Measurements from ENCODE around the gene LSM4.

- TF ChIP-seq CTCF (IDR thresholded peaks at IDR 0.05) (no peak), POLR2A (IDR thresholded peaks at IDR 0.05) (no peak), POLR2AphosphoS5 (IDR thresholded peaks at IDR 0.05) (no peak)
Observed at GRCh38 chr19:18293642-18294466, 29.0 kb downstream of the LSM4 start.
